Ishikawa (cell line): Measurements from ENCODE around the gene PRCD.

ENCODE experiments used
- MAX ChIP-seq: IDR thresholded peaks from 2 replicates; pipeline ENCODE4 v1.6.1; 2012
- TAF1 ChIP-seq: IDR thresholded peaks from 2 replicates; pipeline ENCODE4 v1.6.1; 2012; ENCODE audit warnings: low read depth, mild to moderate bottlenecking
- TF ChIP-seq, protein P1 (sequence below): IDR thresholded peaks from 2 replicates; pipeline ENCODE4 v1.6.1; 2012; ENCODE audit warnings: low read depth, mild to moderate bottlenecking

DNA sequence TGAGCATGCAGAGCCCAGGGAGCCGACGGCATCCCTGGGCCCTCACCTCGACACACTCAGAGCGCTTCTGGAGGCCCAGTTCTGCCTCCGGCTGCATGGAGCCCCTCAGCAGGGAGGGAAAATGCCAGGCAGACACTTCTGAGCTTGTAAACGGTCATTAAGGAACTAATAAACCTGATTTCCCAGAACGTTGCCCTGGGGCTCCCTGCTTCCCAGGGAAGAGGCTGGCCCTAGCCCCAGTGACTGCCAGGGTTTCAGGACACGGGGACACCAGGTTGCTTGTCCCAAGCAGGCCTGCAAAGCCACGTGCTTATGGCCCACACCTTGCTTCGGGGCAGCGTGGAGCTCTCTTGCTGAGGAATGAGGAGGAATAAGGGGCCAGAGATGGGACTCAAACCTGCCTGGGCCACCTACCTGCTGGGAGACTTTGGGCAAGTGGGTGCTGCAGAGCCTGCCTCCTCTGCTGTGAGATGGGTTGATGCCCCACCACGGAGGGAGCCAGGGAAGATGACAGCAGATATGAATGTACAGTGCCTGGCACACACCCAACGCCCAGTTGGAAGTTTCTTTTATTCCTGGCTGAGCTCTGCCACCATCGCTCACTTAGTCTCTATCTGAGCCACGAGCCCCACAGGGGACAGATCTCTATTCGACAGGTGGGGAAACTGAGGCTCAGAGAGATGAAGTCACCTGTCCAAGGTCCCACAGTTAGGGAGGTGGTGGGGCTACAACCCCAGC lies 44.0 kb upstream of the PRCD start:
- no peak for TF ChIP-seq MAX
- TF ChIP-seq, protein P1, sequence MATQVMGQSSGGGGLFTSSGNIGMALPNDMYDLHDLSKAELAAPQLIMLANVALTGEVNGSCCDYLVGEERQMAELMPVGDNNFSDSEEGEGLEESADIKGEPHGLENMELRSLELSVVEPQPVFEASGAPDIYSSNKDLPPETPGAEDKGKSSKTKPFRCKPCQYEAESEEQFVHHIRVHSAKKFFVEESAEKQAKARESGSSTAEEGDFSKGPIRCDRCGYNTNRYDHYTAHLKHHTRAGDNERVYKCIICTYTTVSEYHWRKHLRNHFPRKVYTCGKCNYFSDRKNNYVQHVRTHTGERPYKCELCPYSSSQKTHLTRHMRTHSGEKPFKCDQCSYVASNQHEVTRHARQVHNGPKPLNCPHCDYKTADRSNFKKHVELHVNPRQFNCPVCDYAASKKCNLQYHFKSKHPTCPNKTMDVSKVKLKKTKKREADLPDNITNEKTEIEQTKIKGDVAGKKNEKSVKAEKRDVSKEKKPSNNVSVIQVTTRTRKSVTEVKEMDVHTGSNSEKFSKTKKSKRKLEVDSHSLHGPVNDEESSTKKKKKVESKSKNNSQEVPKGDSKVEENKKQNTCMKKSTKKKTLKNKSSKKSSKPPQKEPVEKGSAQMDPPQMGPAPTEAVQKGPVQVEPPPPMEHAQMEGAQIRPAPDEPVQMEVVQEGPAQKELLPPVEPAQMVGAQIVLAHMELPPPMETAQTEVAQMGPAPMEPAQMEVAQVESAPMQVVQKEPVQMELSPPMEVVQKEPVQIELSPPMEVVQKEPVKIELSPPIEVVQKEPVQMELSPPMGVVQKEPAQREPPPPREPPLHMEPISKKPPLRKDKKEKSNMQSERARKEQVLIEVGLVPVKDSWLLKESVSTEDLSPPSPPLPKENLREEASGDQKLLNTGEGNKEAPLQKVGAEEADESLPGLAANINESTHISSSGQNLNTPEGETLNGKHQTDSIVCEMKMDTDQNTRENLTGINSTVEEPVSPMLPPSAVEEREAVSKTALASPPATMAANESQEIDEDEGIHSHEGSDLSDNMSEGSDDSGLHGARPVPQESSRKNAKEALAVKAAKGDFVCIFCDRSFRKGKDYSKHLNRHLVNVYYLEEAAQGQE: no peak
- no peak for TF ChIP-seq TAF1
